CD1c-positive myeloid dendritic cell (primary cell): ENCODE results near the gene GALNT14.

Experiments
- DNase-seq: peaks from one replicate; pipeline ENCODE4 v3.0.0-alpha.2; 2016; ENCODE audit errors: extremely low spot score

GALNT14 gene

DNA sequence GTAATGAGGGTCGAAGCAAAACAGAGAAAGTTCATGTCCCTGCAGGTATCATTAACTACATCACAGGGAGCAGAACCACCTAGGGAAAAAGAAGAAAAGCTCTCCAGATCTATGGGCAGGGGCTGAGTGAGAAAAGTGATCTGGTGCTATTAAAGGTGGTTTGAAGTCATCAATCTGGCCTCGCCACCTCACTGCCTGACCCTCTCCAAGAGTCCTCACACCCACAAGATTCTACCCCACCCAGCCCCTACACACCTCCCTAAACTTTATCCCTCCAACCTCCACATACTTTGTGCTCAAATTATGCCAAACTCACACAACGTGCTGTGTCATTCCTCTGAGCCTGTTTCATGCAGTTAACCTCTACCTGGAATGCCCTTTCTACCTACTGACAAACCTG, 2.2 kb downstream of the GALNT14 start:
- DNase-seq: no peak

DNA sequence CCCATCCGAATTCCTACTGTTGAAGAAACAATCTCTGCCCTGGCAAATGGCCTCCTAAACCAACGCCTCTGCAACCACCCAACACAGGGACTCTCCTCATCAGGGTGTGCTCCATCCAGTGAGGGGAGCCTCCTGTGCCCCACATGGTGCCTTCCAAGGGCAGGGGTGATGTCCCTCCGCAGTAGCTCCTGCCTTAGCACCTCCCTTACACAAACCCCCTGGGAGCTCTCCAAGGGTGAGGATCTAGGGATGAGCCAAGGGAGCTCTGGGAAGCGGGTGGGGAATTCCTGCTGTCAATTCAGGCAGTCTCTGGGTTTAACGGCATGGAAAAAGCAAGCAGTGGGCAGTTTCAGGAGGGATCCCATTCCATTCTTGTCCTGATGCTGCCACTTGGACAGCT, 3.8 kb downstream of the GALNT14 start:
- DNase-seq: no peak

DNA sequence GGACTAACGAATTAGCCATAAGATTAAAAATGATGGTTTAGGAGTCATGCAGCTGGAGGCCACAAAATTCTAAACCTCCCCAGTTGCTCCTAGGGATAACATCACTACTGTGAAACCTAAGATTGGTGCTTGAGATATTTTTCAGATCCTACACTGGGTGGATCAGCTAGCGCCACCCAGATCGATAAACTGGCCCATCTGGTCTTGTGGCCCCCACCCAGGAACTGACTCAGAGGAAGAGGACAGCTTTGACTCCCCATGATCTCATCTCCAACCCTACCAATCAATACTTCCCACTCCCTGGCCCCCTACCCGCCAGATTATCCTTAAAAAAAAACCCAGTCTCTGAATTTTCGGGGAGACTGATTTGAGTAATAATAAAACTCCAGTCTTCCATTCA, 5.5 kb downstream of the GALNT14 start:
- DNase-seq: no peak

DNA sequence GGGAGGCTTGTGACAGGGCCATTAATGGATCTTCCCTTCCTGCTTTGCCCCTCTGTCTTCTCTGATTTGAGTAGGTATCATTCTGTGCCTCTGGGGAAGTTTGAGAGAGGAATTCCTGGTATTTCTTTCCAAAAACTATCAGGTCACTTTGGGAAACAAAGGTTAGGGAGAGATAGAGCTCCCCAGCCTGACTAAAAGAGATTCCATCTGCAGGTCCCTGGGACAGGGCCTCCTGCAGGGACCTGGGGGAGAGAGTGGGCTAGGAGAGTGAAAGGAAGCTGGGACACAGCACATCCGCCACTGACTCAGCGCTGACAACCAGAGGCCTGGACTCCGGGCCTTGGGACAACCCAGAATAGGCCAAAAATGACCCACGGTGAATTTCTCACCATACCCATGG, 6.4 kb downstream of the GALNT14 start:
- no peak for DNase-seq

DNA sequence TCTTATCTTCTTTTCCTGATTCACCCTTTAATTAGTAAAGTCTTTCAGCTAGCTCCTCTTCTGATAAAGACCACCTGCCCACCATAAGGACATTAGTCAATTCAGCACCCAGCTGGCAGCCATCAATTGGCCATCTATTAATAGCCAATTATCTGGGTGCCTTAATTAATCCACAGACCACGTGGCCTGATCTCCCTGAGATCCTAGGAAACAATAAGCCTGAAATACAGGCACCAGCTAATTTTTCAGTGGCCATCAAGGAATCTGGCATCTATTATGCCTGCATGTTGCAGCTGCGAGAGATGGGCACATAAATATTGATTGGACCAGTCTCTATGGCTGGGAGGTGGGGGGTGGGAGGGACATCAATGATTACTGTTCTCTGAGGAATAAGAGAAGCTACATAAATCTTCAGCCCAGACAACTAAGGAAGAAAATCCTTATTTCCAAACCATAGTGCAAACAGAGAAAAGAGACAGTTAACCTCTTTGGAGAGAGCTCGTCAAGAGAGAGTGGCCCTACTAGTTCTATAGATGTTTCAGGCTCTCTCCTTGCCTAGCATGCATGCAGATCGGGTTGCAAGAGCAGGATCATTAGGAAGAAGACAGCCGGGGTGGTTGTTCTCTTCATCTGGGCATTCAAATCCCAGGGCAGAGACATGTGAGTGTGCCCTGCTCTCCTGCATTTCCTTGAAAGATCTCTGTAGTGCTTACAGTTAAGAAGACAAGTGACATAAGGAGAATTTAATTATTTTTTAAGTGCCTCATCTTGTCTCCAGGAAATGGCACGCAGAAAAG, 8.7 kb downstream of the GALNT14 start:
- no peak for DNase-seq

DNA sequence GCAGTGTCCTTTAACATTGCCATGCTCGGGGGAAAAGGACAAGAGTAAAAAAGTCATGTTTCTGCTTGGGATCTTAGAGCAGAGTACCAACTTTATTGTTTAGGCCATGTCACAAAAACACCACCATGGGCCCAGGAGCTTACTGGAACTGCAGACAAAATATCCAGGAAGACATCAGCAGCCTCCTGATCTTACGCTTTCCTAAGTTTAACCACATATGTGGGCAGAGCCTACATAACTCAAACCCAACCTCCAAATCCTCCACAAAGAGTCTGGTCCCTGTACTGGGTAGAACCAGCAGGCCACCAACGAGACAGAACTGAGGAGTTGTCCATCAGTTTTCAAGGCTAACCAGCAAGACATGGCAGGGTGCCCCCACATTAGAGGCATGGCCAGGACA, 10.3 kb downstream of the GALNT14 start:
- DNase-seq: no peak

DNA sequence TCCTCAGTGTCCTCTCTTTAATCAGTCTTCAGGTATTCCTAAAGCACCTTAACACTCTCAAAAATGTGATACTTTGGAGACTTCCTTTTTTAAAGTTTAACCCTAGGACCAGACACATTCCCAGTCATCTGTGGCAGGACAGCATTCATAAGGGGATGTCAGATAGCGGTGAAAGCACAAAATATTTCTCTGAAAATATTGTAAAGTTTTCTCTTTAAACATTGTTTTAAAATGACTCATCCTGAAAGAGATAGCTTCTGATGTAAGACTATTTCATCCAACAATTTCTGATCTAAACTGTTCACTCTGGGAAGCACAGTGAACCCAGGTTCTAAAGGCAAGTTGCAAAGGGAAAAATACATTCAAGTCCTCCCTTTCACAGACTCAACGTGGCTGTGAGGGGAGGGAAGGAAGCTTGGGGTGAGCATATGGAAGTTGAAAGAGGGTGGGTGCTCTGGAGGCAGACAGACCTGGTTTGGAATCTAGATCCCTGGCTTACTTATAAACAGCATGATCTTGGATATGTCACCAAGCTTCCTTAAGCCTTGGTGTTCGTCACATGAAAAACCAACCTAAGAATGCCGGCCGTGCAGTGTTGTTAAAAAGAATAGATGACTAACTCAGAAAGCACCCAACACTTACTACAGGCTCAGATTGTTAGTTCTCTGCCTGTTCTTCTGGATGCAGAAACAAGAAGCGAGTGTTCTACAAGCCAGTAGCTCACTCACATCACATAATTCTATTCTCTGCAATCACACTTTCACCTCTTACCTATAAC, 12.1 kb downstream of the GALNT14 start:
- no peak for DNase-seq

DNA sequence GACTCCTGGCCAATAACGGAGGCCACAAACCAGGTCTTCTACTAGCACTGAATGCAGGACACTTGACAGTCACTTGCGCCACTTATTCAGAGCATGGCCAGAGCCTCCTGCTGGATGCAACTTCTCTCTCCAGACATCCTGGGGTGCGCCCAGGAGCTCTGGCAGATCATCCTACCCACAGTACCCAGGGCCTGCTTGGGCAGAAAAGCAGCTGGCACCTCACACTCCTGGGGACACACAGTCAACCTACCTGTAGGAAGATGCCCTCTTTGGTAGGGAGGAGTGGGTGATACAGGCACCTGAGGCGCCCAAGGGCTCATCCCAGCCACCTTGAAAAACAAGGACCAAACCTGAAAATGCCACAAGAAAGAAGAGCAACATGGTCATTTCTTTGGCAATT, 13.3 kb downstream of the GALNT14 start:
- DNase-seq: no peak

DNA sequence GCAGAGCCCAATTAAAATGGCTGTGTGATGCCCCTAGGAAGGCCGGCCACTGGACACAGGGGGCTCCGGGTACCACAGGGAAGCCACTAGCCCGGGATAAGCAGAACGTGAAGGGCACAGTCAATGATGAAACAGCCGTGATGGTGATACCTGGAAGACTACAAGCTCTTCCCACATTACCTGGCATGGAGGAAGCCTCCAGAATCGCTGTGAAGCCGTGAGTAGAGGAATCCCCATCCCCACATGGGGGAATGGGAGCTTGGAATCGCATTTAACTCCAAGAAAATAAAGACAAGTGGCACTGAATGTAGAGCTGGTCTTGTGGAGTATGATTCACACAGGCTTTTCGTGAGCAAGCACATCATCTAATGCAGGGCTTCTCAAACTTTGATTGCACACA, 16.1 kb downstream of the GALNT14 start:
- no peak for DNase-seq

DNA sequence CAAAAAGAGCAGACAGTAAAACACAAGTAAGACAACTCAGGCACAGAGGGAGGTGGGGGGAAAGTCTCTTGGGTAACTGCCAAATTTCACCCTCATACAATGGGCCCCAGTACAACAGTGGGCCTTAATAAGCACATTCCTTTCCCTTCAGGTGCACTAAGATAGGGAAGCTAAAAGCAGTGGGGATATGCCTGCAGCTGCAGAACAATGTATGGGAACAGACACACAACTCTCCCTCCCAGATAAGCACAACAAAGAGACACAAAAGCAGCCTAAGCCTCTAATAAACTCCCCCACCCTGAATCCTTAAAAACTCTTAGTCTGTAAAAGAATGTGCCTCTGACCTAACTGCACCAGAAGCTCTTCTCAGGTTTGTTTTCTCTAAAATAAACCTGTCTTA, 24.5 kb downstream of the GALNT14 start:
- no peak for DNase-seq

DNA sequence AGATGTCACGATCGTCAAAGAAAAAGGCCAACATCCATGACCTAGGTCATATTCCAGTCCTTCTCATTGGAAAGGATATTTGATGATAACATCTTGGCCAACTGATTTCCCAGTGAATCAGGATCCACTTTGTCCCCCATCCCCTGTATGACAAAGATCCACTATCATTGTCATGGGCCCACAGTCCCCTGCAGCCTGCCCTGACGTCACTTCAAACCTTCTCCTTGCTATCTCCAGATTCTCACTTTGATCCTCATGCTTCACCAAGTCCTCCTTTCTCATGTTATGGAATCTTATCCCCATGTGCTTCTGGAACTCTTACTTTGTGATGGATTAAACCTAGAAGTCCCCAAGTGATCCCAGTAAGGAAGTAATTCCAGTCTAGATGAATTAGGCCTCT, 25.7 kb downstream of the GALNT14 start:
- DNase-seq: no peak

DNA sequence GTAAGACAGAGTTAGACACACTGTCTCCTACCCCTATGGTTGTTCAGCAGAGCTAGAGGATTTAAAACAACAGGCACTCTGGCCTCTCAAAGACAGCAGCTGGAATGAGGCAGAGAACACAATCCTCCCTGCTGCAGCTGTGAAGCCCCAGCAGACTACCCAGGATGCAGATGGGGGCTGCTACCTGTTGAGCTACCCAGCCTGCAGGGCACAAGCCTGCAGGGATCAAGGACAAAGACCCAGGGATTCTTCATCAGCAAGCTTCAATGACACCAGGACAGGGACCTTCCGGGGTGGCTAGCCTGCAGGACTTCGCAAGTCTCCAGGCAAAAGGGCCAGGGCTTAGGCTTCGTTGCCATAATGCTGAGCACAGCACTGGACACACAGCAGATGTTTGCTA, 27.2 kb downstream of the GALNT14 start:
- DNase-seq: no peak

DNA sequence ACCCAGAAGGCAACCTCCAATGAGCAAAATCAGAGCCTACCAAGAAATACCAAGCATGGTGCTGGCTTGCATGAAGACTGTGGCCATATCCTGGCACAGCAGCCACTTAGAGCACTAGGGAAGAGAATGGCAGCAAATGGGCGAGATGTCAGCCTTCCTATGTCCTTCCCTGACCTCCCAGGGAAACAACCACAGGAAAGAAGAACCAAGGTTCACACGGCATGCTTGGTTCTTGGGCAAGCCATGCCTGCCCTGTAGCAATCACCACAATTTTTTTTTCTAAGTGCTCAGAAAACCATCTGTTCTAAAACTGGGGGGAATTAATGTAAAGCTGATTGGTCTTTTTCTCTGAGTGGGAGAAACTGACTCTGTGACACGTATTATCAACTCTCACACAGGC, 27.8 kb downstream of the GALNT14 start:
- no peak for DNase-seq

DNA sequence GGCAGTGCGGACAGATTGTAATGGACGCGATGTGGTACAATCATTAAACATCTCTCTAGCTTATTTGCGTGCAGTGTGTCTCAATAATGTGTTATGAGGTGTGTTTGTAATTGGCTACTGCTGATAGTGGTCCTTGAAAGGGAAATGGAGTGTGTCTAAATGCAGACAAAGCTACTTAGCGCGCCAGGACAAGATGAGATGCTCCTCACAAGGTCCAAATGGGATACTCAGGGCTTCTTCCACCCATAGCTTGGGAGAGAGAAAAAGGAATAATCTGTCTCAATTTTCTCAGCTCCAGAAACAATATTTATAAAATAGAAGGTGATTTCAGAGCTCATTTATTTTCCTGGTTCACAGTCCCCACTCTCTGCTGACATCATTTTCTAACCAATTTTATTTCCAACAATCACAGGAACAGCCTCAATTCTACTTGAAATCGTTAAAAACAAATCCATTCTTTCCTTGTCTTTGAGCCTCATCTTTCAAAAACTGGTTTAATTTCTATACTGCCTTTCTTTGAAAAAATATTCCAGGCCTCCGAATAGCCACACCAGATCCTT, 28.5 kb downstream of the GALNT14 start:
- no peak for DNase-seq

DNA sequence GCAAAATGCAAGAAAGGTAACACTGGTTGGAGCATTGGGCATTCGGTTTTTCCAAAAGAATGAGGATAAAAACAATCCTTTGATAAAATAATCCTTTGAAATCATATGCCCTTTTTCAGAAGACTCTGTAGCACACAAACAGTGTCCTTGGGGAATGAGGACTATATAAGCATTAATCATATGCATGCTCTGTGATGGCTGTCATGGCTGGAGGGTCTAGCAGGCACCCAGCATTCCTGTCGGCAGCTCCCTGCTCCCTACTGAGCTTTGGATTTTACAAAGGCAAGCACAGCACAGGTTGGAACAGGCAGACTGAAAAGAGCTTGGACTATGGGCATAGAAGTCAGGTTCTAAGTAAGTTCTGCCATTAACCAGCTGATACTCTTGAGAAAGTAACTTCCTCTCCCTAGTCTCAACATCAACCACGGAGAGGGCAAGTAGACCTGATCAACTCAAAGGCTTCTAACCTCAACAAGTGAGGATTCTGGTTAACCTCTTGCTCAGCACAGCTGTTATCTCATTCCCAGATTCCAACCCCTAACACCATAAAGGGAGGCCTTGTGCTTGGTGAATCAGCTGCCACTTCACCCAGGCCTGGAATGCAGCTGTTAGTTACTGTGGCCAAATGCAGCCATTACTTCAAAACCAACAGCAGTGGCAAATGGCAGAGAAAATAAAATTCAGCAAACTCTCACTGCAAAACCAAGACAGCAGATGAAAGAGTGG, 29.5 kb downstream of the GALNT14 start:
- no peak for DNase-seq

DNA sequence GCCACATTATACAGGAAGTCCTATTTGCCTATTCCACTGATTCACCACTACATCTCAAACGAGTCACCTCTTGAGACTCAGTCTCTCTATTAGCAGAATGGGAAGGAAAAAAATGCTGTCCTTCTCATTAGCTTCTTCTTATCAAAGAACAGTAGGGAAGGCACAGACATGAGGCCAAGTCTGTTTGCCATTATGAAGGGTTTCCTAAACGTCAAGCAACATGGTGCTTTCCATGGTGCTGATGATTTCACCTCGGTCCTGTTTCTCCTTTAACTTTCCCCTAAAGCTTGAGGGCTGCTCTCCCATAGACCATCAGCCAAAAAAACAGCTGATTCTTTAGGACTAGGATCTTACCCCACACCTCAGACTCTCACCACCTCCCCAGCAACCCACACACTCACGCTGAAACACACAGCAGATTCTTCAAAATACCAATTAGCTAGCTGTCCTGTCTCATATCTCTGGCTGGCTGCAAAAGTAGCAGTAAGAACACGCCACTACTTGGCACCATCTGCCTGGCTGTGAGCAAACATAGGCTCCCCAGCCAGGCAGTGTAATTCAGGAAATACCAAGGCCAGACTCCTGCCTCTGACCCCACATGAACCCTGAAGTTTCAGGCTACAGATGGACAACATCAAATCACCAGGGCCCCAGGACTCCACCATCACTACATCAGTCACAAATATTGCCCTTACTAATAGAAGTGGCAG, 30.5 kb downstream of the GALNT14 start:
- DNase-seq: no peak

DNA sequence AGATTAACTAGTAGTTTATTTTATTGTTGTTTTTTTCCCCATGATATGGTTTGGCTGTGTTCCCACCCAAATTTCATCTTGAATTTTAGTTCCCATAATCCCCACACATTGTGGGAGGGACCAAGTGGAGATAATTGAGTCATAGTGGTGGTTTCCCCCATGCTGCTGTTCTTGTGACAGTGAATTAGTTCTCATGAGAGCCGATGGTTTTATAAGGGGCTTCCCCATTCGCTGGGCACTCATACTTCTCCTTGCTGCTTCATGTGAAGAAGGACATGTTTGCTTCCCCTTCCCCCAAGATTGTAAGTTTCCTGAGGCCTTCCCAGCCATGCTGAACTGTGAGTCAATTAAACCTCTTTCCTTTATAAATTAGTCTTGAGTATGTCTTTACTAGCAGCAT, 36.5 kb downstream of the GALNT14 start:
- peak; percentile 2 for DNase-seq

DNA sequence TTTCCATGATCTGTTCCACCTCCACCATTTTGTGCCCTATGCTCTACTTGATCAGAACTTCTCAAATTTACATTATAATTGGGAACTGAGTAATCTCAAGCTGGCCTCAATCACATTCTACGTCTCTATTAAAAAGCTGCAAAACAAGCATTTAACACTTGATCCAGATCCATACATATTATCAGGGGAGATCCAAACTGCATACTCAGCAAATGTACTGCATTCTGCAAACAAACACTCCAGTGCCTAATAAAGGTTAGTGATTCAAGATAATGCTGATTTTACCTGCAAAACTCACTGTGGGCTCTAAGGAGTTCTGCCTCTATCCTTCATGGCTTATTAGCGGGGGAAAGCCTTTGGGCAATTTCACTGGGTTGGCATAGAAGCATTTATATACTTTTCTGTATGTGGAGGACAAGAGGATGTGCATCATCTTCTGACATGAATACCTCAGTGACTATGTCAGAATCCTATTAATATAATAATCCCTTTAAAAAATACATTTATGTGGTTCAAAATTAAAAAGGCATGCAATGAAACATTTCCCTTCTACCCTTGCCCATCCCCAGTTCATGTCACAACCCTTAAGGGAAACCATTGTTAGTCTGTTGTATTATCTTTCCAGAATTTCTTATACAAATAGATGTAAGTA, 40.2 kb downstream of the GALNT14 start:
- no peak for DNase-seq

DNA sequence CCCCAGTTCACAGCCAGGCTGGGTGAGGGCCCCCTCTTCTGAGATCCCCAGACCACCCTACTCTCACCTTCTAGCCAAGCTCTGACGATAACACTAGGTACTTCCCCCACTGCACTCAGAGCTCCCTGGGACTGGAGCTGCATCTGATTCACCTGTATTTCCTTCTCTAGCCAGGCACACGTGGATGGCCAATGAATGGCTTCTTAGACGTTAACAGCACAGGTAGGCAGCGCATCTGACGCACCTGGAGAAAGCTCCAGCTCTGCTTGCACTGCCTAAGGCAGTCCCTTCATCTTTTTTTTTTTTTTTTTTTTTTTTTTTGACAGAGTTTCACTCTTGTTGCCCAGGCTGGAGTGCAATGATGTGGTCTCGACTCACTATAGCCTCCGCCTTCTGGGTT, 48.1 kb downstream of the GALNT14 start:
- DNase-seq: no peak

DNA sequence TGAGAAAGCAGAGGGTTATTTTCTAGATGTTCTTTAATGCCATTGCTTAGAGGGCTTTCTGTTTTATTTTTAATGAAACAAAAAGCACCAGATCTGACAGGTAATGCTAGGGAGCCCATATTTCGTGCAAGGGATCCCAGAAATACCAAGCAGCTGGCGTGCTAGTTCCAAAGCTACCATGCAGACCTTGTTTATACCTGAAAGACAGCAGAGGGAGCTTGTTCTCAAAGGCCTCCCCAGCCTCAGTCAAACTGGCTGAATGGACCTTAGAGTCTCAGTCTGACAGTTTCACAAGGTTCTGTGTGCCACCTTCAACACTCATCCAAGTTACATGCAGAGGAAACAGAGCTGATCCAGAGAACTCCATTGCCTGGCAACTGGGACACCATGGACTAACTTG, 48.6 kb downstream of the GALNT14 start:
- DNase-seq: no peak

DNA sequence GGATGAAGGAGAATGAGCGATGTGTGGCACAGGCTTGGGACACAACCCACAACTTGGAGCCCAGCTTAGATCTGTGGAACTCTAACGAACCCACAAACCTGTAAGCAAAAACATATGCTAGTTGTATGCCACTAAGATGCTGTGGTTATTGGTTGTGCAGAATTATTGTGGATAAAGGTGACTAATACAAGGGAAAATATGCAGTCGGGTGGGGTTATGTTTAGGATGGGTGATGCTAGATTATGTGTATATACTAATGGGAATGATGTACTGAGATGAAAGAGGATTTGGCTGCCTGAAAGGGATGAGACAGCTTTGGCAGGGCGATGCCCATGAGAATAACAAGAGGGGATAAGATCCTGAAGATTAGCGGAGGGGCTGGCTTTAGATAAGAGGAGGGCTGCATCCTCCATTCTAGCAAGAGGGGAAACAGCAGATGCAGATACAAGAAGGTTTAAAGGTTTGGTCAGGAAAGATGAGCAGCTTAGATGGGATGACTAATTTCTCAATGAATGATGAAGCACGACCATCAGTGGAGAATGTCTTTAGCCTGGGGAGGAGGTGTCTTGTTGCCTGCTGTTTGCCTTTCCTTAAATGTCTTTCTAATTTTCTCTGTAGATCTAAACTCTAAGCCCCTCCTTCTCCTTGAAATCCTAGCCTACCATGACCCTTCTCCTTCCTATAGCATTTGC, 49.6 kb downstream of the GALNT14 start:
- no peak for DNase-seq
